HG03342 (cell line): Measurements from ENCODE around the gene PNPLA3.

Source experiments
- ATAC-seq: cut with Tn5 transposase; IDR thresholded peaks from one replicate; pipeline ENCODE4 v1.9.1; 2021; ENCODE audit warnings: mild to moderate bottlenecking, moderate library complexity; ENCODE audit not compliant: unreplicated experiment

PNPLA3 gene

DNA sequence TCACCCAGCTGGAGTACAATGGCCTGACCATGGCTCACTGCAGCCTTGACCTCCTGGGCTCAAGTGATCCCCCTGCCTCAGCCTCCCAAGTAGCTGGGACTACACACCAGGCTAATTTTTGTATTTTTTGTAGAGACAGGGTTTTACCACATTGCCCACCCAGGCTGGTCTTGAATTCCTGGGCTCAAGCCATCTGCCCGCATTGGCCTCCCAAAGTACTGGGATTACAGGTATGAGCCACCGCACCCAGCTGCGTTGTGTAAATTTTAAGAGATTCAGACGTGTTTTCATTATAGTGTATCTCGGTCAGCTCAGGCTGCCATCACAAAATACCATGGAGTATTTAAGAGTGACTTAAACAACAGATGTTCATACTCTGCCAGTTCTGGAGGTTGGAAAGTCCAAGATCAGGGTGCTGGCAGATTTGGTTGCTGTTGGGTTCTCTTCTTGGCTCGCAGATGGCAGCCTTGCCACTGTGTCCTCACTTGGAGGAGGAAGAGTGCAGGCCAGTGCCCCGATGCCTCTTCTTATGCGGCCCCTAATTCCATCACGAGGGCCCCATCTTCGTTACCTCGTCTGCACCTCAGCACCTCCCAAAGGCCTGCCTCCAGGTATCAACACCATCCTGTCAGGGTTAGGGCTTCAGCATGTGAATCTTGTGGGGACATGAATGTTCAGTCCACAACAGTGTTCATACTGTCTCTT is 67.9 kb downstream of the PNPLA3 start:
- ATAC-seq: no peak

DNA sequence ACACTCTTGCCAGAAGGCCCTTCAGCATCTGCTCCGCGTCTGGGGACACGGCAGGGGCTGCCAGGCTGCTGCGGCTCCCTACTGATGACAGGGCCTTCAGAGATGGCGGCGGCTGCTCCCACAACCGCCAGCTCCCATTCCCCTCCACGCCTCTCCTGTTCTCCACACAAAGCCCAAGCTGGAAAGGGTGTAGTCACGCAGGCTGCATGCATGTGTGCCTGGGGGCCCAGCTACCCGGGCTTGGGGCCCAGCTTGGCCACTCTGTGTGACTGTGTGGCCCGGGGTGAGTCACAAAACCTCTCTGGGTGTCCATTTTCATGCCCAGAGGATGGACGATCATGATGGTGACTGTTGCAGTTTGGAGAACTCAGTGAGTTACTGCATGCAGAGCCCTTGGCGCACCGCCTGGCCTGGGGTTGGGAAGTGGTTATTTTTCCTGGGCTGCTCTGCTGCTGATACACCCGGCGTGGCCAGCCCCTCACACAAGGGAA is 68.8 kb downstream of the PNPLA3 start:
- ATAC-seq: no peak

DNA sequence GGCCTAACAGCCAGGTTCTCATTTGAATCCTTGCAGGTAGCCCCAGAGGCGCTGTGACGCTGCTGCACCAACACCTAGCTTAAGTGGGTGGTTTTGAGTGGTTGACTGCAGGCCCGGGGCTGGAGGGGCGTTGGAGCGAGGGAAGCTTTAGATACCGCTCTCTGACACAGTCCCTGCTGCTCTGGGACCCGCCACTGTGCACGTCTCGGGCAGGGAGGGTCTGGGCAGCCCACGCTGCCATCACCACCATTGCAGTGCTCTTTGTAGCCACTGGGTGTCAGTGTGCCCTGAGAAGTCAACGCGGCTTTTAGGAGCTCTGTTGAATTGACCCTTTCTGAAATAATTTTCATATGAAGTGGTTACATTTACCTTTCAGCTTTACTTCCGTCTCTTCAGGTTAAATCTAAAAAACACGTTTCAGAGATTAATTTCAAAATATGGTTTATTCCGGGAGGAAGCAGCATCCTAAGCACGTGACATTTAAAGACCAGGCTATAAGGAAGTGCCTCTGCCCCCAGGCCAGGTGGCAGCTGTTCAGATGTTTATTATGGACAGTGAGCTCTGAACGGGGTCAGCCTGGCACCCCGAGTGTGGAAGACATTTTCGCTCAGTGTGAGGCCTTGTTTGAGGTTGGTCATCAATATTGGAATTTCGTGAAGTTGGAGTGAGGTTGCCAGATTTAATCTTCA is 69.6 kb downstream of the PNPLA3 start:
- no peak for ATAC-seq

DNA sequence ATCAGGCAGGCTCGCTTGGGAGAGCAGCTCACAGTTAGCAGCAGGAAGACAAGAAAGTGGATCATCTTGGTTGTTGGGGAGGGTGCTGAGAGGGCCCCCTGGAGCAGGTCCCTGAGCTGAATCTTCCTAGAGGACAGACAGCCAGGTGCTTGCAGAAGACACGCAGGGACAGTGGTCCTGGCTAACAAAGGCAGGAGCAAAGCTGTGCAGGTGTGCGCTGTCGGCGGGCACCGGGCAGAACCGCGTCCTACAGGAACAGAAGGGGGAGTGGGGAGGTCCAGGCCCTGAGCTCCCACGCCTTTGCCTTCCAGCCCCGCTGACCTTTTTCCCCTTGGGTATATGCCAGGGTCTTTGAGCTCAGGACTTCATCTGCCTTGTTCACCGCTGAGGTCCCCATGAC is 70.4 kb downstream of the PNPLA3 start:
- ATAC-seq: no peak

DNA sequence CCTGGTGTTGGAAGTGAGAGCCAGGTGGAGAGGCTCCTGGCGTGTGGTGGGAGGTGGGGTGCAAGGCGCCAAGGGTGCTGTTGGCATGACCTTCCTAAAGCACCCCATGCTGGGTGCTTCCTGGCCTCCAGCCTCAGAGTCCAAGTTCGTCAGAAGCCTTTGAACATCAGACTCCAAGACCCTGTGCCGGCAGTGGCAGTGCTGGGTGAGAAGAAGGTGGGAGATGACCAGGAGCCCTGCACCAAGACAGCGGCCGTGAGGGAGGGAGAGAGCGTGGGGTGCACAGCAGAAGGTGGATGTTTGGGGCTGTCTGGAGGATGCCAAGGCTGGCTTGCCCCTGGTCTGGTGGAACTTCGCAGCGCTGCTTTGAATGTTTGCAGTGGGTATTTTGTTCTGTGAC is 70.8 kb downstream of the PNPLA3 start:
- no peak for ATAC-seq

DNA sequence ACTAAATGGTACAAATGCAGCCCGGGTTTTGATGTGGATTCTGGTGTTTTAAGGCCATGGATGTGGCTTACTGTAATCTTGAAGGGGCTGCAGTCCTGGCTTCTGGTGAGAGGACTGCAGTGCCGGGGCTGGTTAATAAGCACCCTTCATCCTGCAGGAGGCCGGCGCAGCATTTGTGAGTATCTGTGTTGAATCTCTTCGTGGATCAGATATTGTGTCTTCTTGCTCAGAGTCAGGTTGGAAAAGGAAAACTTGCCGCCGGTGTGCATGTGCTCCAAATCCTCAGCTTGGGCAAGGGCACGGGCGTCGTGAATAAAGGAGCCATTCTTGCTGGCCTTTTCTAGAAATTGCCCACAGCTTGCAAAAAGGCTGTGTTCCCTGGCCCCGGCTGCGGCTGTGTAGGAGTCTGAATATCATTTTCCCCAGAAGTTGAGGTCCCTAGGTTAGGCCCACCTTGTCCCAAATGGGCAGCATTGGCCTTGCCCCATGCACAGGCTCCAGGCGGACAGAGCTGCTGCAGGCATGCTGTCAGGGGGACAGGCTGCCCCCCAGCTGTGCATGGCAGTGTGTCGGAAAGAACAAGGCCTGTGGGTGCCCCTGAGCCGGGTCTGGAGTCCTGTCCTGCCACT is 71.6 kb downstream of the PNPLA3 start:
- ATAC-seq: no peak

DNA sequence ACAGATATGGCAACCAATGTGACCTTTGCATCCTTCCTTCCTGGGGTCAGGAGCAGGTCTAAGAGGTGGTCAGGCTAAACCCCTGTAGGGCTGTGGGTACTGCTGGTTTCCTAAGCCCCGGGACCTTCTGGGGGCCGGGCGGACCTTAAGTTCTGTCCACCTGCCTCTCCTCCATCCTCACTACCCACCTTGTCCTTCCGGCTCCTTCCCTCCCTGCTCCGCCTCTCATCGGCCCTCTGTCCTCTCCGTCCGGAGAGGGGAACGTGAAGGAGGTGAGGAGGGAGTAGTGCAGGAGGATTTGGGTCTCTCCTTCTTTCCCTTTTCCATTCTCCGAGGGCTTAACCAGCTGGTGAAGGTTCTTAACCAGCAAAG is 72.2 kb downstream of the PNPLA3 start:
- ATAC-seq: no peak

DNA sequence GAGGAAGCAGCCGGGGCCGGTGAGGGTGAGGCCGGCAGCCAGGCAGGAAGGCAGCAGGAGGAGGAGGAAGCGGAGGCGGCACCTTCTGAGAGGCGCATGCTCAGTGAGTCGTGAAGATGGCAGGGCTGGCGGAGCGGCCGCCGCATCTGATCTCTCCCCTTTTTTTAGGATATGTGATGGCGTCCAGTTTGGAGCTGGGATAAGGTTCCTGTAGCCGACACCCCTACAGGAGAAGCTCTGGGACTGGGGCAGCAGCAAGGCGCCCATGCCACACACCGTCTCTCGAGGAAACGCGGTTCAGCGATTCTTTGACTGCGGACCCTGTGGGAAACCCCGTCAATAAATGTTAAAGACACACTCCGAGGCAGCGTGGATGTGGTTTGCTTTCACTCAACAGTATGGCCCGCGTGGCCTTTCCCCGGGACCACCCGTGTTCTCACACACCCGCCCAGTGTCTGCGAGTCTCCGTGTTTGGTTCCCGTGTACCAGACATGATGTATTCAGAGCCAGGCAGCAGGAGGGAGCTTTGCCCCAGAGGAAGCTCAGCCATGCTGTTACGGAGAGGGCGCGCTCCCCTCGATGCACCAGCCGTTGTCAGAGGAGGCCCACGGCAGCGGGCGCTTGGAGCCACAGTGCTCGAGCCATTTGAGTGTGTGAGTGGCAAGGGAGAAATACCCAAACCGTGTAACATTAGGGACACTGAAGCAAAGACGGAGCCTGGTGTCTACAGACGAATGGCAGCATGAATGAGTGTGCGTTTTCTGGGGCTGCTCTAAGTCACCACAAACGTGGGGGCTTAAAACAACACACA is 72.8 kb downstream of the PNPLA3 start:
- ATAC-seq: peak; percentile 55

DNA sequence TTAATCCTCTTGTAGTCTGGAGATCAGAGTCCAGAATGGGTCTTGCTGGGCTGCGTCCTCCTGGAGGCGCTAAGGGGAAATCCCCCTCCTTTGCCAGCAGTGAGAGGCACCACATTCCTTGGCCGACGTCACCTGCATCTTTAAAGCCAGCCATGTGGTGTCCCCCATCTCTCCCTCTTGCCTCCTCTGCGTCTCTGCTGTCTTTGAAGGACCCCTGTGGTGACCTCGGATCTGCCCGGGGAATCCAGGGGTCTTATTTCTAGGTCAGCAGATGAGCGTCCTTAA is 73.3 kb downstream of the PNPLA3 start:
- ATAC-seq: no peak
